Vagina (tissue), 2 donors: ENCODE measurements around the gene XPNPEP2.

Experiments
- CTCF ChIP-seq, 3 experiments: fragments of 450-650 bp in 2 of 3; fragments of 200-600 bp in 1 of 3; sonication (generic) in 1 of 3; IDR thresholded peaks; one replicate each; pipeline ENCODE4 v1.5.1; 2017 to 2019; ENCODE audit warnings: antibody characterized with exemption in 3 of 3, mild to moderate bottlenecking in 2 of 3, moderate library complexity in 2 of 3
- POLR2A ChIP-seq, 2 donors: fragments of 450-650 bp; IDR thresholded peaks; one replicate each; pipeline ENCODE4 v1.6.1; 2017; ENCODE audit warnings: antibody characterized with exemption in 2 of 2, mild to moderate bottlenecking in 2 of 2, moderate library complexity in 2 of 2

GRCh38 chrX:129768186-129768585, 29.4 kb downstream of the XPNPEP2 start:
- TF ChIP-seq CTCF (IDR thresholded peaks at IDR 0.05): no peak
- TF ChIP-seq POLR2A (IDR thresholded peaks at IDR 0.05): no peak
